Activated CD4-positive, alpha-beta T cell treated with anti-CD3 and anti-CD28 coated beads, Interleukin-10, Interleukin-2, amounts not matched to agents 100 ng/mL and 50 ng/mL, durations not matched to agents 16 hours and 8 hours (primary cell): ENCODE data around the gene CEACAM19.
"Not testable (repeated sequence)": the region's sequence is repeated elsewhere in the genome, so short reads cannot be mapped to it uniquely, and the experiment has no call there.

Source experiments
- DNase-seq: peaks from one replicate; pipeline ENCODE4 v3.0.0-alpha.2; 2020

CEACAM19 gene

DNA sequence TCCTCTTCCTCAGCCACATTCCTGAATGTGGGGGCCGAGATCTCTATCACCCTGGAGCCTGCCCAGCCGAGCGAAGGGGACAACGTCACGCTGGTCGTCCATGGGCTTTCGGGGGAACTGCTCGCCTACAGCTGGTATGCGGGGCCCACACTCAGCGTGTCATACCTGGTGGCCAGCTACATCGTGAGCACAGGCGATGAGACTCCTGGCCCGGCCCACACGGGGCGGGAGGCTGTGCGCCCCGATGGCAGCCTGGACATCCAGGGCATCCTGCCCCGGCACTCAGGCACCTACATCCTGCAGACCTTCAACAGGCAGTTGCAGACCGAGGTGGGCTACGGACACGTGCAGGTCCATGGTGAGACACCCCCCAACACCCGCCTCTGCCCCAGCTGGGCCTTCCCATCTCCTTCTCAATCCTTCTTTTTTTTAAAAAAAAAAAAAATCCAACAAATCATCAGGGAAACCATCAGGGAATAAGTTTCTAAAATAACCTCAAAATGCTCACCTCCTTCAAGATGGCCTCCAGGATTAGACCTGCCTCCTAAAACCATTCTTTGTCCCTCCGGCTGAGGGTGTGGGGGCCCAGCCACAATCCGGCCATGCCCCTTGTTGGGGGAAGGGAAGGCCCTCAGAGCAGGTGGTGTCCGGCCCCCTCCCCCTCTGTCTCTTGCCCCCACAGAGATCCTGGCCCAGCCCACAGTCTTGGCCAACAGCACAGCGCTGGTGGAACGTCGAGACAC is 32.2 kb downstream of the CEACAM19 start:
- DNase-seq, result no peak

DNA sequence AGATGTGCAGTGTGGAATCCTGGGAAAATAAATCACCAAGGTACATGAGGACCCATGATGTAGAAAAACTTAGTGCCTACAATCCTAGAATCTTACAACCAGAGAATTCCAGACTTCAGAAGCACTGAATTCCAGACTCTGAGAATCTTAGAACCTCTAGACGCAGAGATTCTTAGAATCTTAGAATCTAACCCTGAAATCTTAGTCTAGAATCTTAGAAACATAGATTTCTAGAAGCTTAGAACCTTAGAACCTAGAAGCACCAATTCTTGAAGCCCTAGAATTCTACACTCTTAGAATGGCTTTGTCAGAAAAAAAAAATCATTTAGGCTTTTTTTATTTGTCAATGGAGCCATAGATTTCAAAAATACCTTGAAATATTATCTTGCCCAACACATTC is 33.7 kb downstream of the CEACAM19 start:
- DNase-seq, result no peak

DNA sequence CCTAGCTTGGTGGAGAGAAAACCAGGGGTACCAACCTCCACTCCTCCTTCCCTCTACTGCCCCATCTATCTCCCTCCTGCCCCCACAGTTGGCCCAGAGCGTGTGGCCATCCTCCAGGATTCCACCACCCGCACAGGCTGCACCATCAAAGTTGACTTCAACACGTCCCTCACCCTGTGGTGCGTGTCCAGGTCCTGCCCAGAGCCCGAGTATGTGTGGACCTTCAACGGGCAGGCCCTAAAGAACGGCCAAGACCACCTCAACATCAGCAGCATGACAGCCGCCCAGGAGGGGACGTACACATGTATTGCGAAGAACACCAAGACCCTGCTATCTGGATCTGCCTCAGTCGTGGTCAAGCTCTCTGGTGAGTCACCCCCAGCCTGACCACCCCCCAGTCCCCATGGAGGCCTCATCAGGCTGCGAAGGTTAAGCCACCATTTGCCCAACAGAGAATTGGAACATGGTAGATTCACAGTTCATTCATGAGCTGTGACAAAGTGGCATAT is 34.3 kb downstream of the CEACAM19 start:
- no peak for DNase-seq

DNA sequence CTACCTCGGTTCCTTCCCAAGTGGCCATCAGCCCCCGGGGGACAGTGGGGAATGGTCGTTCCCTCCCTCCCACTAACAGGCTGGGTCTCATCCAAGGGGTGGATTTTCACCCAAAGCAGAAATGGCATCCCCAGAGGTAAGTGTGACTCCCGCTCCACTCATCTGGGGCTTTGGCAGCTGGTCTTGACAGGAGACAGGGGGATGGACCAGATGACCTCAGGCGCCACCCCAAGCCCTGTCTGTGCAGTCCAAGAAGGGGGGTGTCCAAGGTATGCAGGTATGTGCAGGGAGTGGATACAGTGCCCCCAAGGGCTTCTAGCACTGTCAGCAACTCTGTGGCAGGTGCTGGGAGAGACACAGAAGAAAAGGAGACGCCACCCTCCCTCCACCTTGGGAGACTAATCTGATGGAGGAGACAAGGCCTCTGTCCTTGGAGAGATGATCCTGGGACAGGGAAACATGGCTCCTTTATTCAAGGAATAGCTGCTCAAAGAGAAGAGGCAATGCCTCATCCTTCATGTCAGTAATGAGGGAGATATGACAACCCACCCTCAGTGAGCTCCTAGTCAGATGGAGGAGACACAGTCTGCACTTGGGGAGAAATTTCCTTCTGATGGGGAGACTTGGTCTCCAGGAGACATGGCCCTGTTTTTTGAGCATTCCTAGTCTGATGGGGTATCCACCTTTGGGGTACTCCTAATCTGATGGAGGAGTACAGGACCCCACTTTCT is 35.4 kb downstream of the CEACAM19 start:
- DNase-seq, result no peak

DNA sequence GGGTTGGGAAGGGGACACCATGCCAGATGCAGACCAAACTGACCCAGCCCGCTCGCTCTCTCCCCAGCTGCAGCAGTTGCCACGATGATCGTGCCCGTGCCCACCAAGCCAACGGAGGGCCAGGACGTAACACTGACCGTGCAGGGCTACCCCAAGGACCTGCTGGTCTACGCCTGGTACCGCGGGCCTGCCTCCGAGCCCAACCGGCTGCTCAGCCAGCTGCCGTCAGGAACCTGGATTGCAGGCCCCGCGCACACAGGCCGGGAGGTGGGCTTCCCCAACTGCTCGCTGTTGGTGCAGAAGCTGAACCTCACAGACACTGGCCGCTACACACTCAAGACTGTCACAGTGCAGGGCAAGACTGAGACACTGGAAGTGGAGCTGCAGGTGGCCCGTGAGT is 36.5 kb downstream of the CEACAM19 start:
- DNase-seq, result no peak

DNA sequence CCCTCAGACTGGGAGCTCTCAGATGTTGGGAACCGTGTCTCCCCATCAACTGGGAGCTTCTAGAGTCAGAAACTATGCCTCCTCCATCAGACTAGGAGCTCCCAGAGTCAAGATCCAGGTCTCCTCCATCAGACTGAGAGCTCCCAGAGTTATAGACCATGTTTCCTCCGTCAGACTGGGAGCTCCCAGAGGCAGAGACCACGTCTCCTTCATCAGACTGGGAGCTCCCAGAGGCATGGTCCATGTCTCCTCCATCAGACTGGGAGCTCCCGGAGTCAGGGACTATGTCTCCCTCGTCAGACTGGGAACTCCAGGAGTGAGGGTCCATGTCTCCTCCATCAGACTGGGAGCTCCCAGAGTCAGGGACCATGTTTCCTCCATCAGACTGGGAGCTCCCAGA is 37.7 kb downstream of the CEACAM19 start:
- no peak for DNase-seq

DNA sequence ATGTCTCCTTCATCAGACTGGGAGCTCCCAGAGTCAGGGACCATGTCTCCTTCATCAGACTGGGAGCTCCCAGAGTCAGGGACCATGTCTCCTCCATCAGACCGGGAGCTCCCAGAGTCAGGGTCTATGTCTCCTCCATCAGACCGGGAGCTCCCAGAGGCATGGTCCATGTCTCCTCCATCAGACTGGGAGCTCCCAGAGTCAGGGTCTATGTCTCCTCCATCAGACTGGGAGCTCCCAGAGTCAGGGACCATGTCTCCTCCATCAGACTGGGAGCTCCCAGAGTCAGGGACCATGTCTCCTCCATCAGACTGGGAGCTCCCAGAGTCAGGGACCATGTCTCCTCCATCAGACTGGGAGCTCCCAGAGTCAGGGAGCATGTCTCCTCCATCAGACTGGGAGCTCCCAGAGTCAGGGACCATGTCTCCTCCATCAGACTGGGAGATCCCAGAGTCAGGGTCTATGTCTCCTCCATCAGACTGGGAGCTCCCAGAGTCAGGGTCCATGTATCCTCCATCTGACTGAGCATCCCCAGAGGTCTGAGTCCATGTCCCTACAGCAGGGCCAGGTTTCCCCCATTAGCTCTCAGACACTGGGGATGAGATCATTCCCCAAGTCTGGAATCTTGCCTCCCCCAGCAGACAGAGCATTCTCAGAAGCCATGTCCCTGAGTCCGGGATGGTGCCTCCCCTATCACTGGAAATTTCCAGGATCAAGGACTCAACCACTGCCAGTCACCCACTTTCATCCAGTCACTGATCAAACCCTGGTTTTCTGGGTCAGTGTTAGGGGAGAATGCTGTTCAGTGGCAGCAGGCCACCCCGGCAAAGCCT is 38.4 kb downstream of the CEACAM19 start:
- DNase-seq, result not testable (repeated sequence)

DNA sequence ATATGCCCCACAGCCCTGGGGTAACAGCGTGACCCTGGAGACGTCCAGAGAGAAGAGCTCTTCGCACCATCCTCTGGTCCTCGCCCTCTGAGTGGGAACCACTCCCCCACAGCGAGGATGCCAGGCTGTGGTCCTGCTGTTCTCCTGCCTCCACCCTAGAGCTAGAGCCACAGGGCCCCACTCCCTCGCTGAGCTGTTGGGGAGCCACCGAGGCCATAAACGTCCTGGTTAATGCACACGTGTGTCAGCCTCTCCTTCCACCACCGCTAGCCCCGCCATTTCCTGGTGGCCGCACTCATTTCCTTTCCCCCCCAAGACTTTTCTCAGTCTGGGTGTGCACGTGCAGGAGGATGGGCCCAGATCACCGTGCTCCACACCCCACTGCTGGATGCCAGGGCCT is 39.2 kb downstream of the CEACAM19 start:
- no peak for DNase-seq

DNA sequence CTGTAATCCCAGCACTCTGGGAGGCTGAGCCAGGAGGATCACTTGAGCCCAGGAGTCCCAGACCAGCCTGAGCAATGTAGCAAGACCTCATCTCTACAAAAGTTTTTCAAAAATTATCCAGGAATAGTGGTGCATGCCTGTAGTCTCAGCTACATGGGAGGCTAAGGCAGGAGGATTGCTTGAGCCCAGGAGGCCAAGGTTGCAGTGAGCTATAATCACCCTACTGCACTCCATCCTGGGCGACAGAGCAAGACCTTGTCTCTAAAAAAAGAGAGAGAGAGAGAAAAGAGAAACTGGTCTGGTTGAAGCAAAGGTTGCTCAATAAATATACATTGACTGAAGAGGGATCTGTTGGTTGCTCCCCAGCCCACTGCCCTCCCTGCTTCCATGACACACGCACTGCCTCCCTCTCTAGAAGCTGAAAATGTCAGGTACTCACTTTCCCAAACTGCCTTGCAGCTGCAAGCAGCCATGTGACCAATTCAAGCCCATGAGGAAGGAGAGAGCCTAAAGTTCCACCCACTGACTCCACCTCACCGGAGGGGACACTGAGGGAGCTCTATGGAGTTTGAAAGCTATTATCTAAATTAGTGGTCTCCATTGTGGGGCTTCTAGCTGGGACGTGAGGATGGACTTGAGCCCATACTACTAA is 41.7 kb downstream of the CEACAM19 start:
- no peak for DNase-seq

DNA sequence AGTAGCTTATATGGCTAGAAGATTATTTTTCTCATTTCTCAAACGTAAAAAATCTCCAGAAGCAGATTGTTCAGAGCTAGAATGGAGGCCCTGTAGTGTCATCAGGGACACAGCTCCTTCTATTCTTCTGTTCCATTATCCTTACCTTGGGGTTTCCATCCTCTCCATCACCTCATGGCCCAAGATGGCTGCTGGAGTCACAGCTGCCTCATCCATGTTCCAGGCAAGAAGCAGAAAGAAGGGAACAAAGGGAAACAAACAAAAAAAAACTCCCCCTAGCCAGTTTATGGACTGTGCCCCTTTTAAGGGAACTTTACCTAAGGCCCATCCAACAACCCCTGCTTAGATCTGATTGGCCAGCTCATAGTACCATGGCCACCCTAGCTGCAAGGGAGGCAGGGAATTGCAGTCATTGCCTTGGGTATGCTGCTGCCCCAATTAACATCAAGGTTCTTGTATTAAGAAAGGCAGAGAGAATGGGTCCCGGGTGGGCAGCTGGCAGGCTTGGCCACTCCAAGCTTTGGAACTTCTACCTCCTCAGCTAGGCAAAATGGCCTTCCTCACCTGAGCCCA is 43.4 kb downstream of the CEACAM19 start:
- DNase-seq, result no peak

DNA sequence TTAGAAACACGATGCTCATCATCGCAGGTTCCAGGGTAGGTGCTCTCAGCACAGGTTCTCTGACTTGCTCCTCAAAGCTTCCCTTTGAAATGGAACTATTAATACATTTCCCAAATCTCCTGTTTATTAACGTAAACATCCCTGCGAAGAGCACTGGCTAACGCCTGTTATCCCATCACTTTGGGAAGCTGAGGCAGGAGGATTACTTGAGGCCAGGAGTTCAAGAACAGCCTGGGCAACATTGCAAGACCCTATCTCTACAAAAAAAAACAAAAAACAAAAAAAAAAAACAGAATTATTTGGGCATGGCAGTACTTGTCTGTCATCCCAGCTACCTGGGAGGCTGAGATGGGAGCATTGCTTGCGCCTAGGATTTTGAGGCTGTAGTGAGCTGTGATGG is 46.3 kb downstream of the CEACAM19 start:
- DNase-seq, result no peak

DNA sequence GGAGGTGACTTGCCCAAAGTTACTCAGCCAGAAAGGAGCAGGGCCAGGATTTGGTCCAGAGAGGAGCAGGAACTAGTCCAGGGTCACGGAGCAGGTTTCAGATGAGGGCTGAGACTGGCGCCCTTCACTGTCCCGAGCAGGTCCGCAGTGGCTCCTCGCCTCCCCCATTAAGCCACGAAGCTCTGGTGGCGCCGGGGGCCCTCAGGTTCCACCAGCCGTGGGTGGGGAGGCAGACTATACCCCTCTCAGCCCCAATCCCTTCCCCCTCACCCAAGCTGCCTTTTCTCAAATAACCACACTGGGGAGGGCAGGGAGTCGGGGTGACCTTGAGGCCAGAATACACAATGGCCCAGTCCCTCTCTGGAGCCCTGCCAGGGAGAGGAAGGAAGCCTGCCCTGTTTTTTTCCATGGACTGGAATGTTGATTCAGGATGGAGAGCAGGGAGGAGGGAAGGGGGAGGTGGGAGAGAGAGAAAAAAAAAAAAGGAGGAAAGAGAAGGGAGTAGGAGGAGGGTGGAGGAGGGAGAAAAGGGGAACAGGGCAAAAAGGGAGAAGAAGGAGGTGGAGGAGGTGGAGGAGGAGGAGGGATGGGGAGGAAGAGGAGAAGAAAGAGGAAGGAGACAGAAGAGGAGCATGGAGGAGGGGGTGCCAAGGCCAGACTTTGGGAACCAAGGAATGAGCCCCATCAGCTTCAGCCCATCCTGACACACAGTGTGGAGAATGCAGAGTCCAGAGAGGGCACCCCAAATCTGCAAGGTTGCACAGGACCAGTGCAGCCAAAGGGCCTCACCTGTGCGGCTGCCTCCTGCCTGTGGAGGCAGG is 47.4 kb downstream of the CEACAM19 start:
- DNase-seq, result no peak

DNA sequence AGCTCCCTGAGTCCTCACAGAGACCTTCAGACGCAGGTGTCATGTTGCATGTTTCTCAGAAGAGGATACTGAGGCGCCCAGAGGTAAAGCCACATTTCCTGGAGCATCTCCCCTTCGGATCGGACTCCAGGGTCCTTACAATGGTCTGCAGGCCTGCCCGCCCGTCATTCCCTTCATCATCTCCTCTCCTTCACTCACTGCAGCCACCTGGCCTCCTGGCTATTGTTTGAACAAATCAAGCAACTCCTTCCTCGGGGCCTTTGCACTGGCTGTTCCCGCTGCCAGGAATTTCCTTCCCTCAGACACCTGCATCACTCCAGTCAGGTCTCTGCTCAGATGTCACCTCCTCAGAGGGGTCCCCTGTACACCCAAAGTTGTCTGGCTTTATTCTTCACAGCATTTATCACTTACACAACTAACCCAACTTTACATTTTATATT is 48.0 kb downstream of the CEACAM19 start:
- no peak for DNase-seq

DNA sequence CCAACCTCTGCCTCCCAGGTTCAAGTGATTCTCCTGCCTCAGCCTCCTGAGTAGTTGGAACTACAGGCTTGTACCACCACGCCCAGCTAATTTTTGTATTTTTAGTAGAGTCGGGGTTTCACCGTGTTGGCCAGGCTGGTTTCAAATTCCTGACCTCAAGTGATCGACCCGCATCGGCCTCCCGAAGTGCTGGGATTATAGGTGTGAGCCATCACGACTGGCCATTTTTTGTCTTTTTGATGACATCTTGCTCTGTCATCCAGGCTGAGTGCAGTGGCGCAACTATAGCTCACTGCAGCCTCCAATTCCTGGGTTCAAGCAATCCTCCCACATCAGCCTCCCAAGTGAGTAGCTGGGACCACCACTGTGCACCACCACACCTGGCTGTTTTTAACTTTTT is 49.1 kb downstream of the CEACAM19 start:
- not testable (repeated sequence) for DNase-seq

DNA sequence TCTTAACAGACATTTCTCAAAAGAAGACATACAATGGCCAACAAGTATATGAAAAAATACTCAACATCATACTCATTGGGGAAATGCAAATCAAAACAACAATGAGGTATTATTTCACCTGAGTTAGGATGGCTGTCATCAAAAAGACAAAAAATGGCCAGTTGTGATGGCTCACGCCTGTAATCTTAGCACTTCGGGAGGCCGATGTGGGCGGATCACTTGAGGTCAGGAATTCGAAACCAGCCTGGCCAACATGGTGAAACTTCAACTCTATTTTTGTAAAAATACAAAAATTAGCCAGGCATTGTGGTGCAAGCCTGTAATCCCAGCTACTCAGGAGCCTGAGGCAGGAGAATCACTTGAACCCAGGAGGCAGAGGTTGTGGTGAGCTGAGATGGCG is 49.7 kb downstream of the CEACAM19 start:
- no peak for DNase-seq

DNA sequence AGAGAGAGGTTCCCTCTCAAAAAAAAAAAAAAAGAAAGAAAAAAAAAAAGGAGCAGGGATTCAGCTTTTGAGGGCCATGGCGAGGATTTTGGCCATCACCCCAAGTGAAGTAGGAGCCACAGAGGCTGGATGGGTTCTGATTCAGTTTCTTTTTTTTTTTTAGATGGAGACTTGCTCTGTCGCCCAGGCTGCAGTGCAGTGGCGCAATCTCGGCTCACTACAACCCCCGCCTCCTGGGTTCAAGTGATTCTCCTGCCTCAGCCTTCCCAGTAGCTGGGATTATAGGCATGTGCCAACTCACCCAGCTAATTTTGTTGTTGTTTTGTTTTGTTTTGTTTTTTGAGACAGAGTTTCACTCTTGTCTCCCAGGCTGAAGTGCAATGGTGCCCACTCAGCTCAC is 50.1 kb downstream of the CEACAM19 start:
- DNase-seq, result not testable (repeated sequence)

DNA sequence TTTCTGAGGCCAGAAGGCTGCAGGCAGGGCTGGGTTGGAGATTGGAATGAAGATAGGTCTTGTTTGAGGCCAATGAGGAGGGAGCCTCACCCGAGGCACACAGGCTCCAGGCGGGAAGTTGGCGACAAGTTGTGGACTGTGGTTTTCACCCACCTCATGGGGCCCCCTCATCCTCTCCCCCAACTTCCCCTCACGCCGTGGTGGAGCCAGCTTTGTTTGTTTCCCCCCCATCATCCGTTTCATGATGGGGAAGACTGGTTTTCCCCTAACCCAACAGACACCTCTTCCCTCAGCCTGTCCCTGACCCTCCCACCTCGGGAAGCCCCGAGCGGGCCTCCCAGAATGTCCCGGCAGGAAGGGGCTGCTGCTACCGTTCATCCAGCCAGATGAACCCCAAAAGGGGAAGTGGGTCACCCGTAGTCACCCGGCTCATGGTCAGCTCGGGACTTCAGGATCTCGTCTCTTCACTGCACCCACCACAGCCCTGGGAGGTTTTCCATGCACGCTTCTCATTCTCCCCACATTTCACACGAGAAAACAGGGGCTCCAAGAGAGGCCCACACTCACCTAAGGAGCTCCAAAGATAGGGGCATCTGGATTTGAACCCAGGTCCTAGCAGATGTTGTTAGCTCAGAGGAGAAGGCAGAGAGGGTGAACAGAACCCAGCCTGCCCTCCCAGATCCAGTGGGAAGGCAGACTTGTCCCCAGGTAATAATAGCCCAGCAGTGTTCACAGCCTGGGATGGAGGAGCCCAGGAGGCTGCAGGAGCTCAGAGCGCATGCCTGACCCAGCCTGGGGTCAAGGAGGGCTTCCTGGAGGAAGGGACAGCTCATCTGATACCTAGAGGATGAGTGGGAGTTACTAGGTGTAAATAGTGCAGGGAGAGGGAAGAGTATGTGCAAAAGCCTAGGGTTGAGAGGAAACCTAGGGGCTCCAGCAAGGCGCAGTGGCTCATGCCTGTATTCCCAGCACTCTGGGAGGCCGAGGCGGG is 51.1 kb downstream of the CEACAM19 start:
- DNase-seq, result peak; percentile 58

DNA sequence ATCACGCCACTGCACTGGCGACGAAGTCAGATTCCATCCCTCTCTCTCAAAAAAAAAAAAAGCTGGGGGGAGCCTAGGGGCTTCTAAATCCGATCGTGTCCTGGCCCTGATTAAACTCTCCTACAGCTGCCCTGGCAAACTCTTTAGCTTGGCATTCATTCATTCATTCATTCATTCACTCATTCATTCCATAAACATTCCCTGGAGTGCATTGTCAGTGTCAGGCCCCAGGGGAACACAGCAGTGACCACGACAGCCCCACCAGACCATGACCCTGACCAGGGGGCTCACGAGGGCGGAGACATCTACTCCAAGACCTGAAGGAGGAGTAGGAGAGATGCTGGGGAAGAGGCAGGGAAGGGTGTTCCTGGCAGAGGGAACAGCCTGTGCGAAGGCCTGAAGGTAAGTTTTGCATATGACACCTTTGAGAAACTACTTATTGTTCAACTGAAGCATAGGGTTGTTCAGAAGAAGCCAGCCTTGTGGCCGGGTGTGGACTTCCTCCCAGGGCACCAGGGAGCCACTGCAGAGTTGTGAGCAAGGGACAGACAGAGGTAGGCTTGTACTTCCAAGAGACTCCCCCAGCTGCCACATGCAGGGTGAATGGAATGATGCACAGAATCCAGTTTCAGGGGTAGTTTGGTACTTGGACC is 52.1 kb downstream of the CEACAM19 start:
- no peak for DNase-seq

DNA sequence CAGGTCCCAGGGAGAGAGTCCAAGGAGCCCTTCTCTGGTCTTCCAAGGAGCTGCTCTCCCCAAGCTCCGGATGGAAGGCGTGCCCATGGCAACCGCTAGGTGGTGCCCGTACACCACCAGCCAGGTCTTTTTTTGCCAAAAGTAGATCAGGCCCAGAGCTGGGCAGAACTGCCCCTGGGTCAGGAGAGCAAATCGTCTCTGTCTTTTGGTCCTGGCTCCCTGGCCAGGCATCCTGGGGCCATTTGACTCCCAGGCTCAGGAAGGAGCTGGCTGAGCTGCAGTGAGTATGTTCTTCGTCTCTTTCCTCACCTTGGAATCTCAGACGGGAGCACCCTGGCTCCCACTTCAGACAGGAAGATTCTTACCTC is 52.7 kb downstream of the CEACAM19 start:
- peak; percentile 86 for DNase-seq

DNA sequence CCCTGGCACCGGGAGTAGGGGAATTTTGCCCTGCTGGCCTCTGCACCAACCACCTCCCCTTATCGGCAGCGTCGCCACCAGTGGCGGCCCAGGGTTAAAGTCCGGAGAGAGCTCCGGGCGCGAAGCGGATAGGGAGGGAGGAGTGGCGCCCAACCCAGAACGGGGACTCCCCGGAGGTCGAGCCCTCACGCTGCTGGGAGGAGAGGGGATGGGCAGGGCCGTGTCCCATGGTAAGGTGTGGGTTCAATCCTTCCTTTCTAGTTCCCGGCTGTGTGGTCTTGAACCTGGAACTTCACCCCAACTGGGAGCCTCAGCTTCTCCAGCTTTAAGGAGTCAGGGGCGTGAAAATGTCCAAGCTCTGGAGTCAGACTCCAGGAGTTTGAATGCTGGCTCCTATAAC is 54.0 kb downstream of the CEACAM19 start:
- no peak for DNase-seq
